ENCODE measurements around the gene EFNA2.

Gene EFNA2

DNA sequence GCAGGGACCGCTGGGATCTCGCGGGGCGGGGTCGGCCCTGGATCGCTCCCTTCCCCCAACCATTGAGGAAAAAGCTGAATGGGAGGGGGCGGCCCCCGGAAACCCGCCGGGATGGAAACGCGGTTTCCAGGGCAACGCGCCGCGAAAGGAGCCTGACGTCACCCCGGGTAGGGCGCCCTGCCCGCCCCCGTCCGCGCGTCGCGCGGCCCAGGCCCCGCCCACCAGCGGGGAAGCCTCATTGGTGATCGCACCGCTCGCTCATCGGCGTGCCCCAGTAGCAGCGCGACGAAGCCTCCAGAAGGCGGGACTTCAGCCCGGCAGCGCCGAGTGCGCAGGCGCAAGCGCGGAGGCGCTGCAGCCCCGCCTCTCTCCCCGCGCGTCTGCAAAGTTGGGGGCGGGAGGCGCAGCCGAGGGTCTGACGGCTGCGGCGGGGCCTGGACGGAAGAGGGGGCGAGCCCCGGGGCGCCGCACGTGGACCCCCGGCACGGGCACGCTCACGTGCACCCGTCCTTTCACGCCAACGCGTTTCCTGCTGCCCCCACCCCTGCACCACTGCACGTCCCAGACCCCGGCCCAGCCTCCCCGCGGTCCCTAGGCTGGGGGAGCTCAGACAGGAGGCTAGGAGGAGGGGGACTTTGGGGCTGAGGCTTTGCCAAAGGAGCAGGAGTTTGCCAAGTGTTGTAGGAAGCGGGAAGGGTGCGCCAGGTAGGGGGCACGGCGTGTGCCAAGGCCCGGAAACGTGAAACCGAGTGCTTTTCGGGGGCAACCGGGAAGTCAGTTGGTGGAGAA lies 24.7 kb upstream of the EFNA2 start:
- DNase-seq (ENCODE audit: low spot score), result peak; percentile 92

DNA sequence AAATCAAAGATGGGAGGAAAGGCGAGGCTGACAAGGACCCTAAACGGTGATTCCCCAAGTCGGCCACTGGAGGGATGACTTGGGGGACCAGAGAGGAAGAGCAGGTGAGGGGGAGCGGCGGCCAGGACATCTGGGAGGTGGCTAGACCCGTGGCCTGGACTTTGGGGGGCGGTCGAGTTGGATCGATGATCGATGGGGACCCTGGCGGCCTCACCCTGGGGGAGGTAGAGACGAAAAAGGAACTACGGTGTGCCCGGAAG lies 24.2 kb upstream of the EFNA2 start:
- no peak for DNase-seq (ENCODE audit: low spot score)

DNA sequence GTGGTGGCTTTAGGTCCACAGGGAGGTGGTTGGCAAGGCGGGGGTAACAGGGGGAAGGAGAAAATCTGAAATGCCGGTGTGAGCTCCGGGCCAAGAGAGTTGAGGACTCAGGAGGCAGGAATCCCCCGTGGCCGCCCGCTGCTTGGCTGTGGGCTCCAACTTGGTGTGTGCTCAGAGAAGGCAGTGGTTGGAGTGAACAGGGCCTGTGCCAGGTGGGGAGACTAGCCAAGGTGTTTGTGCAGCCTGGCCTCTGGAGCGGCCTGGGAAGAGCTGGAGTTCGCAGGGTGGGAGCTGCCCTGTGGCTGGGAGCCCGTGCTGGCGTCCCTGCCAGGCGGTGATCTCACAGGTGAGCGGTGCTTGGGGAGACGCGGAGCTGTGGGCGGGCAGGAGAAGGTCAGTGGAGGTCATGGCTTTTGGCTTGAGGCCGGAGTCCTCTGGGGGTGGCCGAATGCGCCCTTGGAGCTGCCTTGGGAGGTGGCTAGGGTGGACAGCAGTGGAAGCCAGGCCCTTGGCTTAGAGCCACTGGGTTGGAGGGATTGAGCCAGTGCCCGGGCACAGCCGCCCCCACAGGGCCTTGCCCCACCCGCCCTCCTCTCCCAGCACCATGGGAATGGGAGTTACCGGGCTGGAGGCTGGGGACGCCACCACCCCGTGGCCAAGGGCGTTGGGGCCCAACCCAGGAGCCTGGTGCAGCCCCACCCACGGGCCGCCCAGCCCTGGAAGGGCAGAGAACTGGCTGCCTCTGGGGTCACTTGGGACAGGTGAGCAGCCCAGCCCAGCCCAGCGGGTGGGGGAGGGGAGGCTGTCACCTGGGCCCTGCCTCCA lies 23.7 kb upstream of the EFNA2 start:
- no peak for DNase-seq (ENCODE audit: low spot score)

DNA sequence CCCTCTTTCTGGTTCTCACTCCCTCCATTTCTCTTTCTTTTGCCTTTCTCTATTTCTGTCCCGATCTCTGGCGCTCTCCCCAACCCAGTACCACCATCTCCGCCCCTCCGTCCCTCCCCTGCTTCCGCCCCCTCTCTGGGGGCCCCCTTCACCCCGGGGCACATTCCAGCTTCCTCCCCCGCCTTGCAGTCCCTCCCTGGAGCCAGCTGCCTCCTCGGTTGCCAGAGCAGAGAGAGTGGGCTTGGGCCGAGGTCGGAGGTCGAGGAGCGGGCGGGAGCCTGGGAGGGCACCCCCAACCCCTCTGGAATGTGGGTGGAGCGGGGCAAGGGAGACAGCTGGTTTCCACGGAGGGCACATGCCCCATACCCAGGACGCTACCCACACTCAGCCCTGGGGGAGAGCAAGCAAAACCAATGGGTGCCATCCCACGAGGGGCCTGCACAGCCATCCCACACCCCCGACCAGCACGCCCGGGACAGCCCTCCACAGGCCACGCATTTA lies 23.0 kb upstream of the EFNA2 start:
- no peak for DNase-seq (ENCODE audit: low spot score)

DNA sequence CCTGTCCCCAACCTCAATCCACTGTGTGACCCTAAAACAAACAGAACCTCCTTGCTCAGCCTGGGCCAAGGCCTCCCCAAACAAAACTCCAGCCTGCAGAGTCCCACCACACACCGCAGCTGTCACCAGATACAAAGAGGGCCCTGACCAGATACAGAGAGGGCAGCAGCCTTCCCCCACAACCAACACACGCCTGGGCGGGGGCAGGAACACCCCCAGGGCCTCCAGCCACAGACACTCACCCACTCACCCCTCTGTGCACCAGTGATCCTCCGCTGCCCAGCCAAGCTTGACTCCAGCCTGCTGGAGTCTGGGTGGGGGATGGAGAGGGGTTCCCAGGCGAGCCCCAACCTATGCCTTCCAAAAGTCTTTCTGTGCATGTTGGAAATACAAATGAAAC lies 22.5 kb upstream of the EFNA2 start:
- DNase-seq (ENCODE audit: low spot score), result no peak

DNA sequence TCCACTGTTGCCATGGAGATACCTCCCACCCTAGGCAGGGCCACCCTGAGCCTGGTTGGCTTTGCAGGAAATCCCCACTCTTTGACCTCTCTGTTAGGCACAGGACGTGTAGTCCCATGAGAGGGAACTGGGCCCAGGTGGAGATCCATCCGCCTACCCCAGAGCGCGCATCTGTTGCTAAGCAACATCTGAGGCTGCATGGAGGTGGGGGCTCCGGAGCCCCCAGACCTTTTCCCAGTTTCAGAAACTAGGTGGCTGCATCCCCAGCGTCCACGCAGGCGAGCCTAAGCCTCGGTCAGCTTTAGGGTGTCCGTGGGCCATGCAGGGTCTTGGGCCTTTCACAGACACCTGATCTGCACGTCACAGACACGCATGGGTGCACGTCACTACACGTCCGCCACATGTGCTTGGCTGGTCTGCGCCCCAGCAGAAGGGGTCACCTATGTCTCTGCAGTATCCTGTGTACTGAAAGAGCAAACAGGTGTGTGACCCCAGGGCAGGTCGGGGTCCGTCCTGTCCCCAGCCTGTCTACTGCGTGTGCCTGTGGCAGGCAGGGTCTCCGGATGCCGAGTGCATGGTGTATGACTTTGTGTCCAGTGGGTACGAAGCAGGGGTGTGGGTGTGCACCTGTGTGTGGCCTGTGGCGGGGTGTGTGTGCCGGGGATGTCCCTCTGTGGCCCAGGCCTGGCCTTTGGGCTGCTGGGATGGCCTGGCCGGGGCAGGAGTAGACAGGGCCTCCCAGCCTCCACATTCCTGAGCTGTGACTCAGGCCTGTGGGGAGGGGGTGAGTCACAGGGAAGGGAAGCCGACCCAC lies 20.7 kb upstream of the EFNA2 start:
- DNase-seq (ENCODE audit: low spot score), result no peak

DNA sequence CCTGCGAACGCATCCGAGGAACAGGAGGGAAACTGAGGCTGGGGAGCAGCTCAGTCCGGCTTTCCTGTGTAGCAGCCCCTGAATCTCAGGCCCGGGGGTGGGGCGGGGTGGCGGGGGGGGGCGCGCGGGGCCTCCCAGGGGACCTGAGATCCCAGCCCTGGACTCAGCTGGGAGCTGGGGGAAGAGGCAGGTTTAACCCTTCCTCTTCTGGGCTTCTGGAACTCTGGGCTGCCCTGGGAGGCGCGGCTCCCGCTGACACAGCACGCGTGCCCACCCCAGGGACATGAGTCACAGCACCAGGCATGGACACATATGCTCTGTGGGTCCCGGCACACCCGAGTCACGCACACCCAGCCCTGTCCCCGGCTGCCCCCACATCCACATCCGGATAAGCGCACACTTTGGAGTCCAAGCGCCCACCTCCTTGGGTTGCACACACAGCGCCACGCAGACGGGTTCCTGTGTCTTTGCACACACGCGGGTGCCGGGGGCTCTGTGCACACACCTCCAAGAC lies 20.0 kb upstream of the EFNA2 start:
- DNase-seq (ENCODE audit: low spot score), result no peak

DNA sequence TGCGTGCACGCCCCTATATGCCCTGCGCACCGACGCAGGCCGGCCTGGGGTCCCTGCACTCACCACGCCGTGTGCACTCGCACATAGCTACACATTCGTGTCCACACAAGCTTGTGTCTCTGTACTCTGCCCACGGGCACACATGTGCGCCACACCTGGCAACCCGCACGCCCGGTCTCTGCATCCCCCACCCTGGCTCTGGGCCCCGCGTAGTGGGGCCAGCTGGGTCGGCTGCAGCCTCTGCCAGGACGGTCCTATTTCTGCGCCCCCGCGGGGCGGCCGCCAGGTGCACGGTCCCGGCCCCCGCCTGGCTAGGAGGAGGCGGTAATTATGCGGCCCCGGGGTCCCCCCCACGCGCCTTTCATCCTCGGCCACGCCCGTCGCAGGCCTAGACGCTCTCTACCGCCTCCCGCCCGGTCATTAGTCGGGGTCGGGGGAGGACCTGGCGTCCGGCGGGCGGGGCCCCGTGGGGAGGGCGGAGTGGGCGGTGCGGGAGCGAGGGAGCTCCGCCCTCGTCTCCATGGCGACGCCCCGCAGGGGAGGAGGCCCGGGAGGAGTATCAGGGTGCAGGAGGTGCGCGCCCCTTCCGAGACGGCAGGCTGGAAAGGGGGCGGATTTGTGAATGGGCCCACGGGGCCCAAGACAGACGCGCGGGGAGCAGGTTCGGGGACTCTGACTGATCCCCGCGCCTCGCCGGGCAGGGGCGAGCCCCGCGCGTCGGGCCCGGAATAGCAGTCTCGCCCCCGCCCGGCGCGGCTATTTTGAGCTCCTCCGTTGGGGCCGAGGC lies 19.4 kb upstream of the EFNA2 start:
- no peak for DNase-seq (ENCODE audit: low spot score)

DNA sequence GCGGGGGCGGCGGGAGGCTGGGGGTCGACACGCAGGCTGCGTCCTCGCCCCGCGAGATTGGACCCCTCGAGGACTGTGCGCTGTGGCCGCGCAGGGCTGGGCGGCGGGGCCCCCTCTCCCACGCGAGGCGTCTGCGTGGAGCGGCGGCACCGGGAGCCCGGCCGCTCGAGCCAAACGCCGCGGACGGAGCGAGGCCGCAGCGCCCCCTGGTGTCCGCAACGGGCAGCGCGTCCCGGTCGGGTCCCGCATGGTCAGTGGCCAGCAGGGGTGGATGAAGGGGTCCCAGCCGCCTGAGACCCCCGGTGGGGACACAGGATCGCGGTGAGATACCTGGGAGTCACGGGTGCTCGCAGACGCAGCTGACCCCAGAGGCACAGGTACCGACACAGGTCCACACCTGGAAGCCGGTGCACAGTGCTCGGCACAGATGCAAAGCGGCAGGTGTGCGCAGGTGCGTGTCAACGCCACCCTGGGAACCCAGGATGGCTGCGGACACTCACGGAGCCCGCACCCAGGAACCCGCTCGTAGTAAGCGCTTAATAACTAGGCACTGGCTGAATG lies 18.7 kb upstream of the EFNA2 start:
- no peak for DNase-seq (ENCODE audit: low spot score)

DNA sequence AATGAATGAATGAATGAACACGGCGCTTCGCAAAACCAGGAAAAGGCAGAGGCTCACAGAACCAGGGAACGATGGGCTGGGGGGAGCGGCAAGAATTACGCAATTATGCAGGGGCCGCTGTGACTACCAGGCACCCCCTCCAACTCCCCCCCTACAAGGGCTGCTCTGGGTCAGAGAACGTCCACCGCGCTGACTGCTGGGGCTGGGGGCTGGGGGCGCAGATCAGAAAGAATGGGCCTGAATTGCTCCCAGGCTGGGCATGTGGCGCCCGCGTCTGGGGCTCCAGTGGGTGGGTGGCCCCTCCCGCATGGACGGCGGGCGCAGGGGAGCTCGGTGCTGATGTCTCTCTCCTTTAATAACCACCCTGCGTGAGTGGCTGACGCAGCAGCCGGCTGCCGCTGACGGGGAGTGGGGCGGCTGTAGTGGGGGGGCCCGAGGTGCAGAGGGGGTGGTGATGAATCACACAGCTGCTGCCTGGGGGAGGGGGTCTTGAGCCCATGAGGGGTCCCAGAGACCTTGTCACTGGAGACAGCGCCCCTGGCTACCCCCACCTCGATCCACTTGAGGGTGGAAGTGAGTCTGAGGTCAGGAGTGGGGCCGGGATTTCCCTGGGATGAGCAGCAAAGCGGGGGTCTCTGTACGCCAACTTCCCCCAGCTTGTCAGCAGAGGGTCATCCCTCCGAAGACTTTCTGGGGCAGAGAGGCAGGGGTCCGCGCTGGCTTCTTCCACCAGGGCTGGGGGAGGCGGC lies 18.0 kb upstream of the EFNA2 start:
- DNase-seq (ENCODE audit: low spot score), result no peak

DNA sequence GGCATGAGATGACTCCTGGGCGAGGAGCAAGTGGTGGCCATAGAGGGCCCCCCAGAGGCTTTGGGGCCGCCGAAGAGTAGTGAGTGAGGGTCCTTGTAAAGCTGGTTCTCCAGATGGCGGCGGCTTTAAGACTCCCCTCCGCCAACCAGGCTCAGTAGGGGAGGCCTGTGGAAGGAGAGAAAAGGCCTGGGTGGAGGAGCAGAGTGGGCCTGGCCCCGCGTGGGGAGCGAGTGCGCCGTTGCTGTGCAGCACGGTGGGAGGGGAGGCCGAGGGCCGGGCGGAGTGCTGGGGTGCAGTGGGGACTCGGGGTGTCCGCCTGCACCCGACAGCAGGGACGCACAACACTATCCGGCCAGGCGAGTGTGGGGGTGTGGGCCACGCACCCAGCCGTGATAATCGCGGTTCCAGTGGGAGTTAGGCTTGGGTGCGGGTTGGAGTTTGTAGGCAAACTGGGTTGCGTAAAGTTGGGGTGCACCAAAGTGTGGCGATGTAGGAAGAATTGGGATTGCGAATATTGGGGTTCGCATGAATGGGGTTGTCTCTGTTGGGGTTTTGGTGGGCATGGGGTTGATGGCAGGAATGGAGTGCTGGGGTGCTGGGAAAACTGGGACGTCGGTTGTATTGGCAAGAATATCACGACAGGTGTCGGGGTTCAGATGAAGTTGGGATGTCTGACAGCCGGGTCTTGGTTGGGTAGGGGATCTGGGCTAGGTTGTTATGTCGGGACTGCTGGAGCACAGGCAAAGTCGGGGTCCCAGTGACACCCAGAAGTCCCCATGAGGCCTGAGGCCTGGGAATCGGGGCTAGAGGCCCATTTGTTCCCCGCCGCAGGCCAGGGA lies 17.2 kb upstream of the EFNA2 start:
- DNase-seq (ENCODE audit: low spot score), result no peak

DNA sequence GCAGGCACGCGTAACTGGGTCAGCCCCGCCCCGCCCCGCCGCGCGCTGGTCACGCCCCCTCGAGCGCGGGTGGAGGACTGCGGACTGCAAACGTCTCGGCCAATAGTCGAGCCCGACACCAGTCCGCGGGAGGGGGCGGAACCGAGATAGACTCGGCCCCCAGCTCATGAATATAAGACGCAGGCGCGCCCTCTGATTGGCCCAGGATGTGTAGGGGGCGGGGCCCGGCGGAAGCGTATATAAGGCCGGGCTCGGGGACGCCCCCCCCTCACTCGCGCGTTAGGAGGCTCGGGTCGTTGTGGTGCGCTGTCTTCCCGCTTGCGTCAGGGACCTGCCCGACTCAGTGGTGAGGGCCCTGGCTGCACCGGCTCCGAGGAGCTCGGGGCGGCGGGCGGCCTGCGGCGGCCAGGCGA lies 16.6 kb upstream of the EFNA2 start, which contains the start of gene CIRBP:
Gene CIRBP (plus strand): TSS at position 268 of the 413 bp plus-strand sequence. CDS start 1,602 bp downstream, outside the sequence.
- DNase-seq (ENCODE audit: low spot score), result peak; percentile 100

DNA sequence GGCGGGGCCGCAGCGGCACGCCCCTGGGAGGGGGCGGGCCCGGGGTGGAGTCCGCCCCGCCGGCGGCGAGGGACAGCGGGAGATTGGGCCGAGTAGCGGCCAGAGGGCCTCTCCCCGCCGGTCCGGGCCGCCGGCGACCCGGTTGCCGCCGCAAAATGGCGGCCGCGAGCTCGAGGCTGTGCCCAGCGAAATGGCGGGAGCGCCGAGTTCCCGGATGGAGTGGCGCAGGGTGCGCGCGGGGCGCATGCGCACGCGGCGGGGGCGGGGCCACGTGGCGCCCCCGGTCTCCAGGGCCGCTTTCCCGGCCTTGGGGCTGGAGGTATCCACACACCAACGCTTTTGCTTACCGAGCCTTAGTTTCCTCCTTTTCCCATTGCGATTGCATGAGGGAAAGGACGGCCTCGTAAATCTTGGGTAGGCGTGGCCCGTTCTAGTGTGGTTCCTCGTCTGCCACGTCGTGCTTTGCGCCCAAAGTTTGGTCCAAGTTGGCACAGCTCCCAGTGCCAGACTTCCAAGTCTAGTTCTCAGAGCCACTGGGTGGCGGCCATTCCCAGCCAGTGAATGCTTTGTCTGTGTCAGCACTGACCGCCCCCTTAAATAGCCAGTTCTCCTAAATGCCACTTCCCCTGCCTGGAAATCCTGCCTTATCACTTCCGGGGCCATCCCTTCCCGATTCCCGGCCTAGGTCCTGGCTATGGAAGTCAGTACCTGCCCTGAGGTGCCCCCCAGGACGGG lies 16.0 kb upstream of the EFNA2 start:
- peak; percentile 86 for DNase-seq (ENCODE audit: low spot score)

DNA sequence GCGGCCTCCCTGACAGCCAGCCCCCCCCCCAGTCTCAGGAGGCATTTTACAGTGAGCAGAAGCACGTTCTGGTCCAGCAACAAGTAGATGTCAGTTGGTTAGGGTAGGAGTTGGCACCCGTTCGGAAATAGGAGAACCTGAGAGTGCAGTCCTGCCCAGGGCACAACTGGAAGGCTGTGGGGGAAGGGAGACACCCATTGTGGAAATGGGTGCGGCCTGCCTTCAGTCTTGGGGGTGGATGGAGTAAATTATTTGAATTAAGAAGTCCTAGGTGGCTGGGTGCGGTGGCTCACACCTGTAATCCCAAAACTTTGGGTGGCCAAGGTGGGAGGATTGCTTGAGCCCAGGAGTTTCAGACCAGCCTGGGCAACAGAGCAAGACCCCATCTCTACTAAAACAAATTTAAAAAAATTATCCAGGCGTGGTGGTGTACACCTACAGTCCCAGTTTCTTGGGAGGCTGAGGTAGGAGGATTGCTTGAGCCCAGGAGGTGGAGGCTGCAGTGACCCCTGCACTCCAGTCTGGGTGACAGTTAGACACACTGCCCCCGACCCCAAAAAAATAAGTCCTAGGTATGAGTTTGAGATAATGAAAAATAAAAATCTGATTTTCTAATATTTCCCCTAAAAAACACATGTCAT lies 15.3 kb upstream of the EFNA2 start:
- DNase-seq (ENCODE audit: low spot score), result no peak

DNA sequence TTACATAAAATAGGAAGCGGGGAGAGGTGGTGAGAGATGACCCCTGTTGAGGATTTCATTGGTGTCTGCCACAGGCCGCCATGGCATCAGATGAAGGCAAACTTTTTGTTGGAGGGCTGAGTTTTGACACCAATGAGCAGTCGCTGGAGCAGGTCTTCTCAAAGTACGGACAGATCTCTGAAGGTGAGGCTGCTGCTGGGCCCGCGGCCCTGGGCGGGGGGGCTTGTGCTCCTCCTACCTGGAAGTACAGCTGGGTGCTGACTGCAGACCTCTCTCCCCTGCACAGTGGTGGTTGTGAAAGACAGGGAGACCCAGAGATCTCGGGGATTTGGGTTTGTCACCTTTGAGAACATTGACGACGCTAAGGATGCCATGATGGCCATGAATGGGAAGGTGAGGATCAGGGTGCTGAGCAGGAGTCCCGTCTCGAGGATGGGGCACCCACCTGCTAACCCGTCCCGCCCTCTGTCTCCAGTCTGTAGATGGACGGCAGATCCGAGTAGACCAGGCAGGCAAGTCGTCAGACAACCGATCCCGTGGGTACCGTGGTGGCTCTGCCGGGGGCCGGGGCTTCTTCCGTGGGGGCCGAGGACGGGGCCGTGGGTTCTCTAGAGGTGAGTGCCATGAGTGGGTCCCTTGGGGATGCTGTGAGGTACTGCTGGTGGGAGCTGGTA lies 14.7 kb upstream of the EFNA2 start:
- no peak for DNase-seq (ENCODE audit: low spot score)

DNA sequence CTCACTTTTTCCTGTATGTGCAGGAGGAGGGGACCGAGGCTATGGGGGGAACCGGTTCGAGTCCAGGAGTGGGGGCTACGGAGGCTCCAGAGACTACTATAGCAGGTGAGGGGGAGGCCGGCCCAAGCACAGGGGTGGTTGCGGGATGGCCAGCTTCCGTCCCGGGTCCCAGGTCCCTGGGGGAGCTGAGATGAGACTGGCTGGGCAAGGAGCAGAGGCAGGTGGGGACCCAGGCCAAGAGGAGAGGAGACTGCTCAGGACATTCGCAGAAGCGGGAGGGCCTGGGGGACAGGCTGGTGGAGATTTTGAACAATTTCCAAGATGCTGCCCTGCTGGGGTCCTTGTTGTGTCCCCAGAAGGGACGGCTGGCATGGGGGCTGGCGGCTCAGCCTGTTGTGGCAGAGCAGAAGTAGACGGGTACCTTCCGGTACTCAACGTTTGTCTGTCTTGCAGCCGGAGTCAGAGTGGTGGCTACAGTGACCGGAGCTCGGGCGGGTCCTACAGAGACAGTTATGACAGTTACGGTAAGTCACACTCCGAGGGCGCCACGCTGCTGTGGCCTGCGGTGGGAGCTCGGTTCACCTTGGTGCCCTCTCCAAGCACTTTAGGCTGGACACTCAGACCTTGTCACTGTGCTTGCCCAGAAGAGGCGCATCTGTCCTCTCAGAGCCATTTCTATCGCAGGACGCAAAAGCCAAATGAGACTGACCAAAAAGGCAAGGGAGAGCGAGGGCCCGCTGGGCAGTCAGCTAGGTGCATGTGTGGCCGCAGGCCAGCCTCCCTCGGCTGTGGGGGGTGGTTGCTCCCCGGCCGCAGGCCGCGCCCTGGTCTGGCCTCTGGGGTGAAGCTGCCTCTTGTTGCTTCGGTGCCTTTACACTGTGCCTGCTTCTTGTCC lies 13.9 kb upstream of the EFNA2 start:
- DNase-seq (ENCODE audit: low spot score), result no peak
